H1 (cell line): ENCODE measurements around the gene CELF1. TPM values are rescaled to one million over a fixed set of nuclear protein-coding genes. Genes with fewer than 3 reads are reported as not detected.

Experiments used
- CTCF ChIA-PET: fragments of 300-600 bp; sonication (Branson Sonifier 250); formaldehyde crosslinking; loops from one replicate; lab custom pipeline; 2021; ENCODE audit not compliant: partially characterized antibody; lab: Charles Lee
- POLR2A ChIA-PET: fragments of 300-600 bp; sonication (Branson Sonifier 250); formaldehyde crosslinking; loops from one replicate; lab custom pipeline; 2021; ENCODE audit warnings: inconsistent platforms; ENCODE audit not compliant: partially characterized antibody; lab: Charles Lee
- DNase-seq, 2 experiments: peaks; one replicate each; pipeline versions ENCODE4 v3.0.0 to v3.0.0-alpha.2; 2010 to 2022; ENCODE audit warnings: low spot score in 2 of 2, low read depth in 1 of 2, mixed read lengths in 1 of 2
- FAIRE-seq: peaks from 2 replicates; lab custom pipeline; 2011; peaks lifted over from hg19 to GRCh38; lab: Jason Lieb, UNC
- H2AFZ ChIP-seq: 2 replicates; pipeline ENCODE4 v1.8.1; 2012; ENCODE audit warnings: low read length, inconsistent platforms
- H2AK5ac ChIP-seq: 2 replicates; pipeline ENCODE4 v1.6.1; 2013; ENCODE audit warnings: low read depth, low read length
- H2BK120ac ChIP-seq: replicated peaks from 2 replicates; pipeline ENCODE3; 2013; ENCODE audit warnings: low read depth, low read length, inconsistent platforms
- H2BK12ac ChIP-seq: 2 replicates; pipeline ENCODE4 v1.6.1; 2013; ENCODE audit warnings: low read depth, low read length
- H2BK15ac ChIP-seq: 2 replicates; pipeline ENCODE4 v1.6.1; 2013; ENCODE audit warnings: low read length
- H2BK20ac ChIP-seq: 2 replicates; pipeline ENCODE4 v1.6.1; 2013; ENCODE audit warnings: low read length
- H2BK5ac ChIP-seq: 2 replicates; pipeline ENCODE4 v1.6.1; 2013; ENCODE audit warnings: low read depth, low read length
- H3K14ac ChIP-seq: 2 replicates; pipeline ENCODE4 v1.6.1; 2013; ENCODE audit warnings: inconsistent platforms; ENCODE audit not compliant: insufficient read length
- H3K18ac ChIP-seq: 2 replicates; pipeline ENCODE4 v1.6.1; 2013; ENCODE audit warnings: low read length; ENCODE audit errors: extremely low read depth
- H3K23ac ChIP-seq: 2 replicates; pipeline ENCODE4 v1.6.1; 2013; ENCODE audit warnings: inconsistent platforms; ENCODE audit not compliant: insufficient read length
- H3K23me2 ChIP-seq: 2 replicates; pipeline ENCODE4 v1.6.1; 2013; ENCODE audit warnings: low read depth, low read length
- H3K27ac ChIP-seq: 2 replicates; pipeline ENCODE4 v1.6.1; 2011; ENCODE audit warnings: low read depth, low read length, inconsistent platforms
- H3K27me3 ChIP-seq, 4 experiments: replicated peaks in 1 of 4; 1 replicate in 1 of 4; 2 replicates in 3 of 4; pipeline versions ENCODE4 v1.6.1 to v1.8.1; 2011 to 2013; ENCODE audit warnings: low read length in 3 of 4, mild to moderate bottlenecking in 3 of 4, inconsistent platforms in 2 of 4, mixed read lengths in 2 of 4, moderate library complexity in 1 of 4; ENCODE audit not compliant: control insufficient read depth in 3 of 4, insufficient read depth in 3 of 4; ENCODE audit errors: extremely low read depth in 1 of 4
- H3K36me3 ChIP-seq, 4 experiments: 2 replicates each; pipeline versions ENCODE4 v1.6.1 to v1.8.1; 2011 to 2013; ENCODE audit warnings: mild to moderate bottlenecking in 4 of 4, low read length in 3 of 4, moderate library complexity in 2 of 4, control low read depth in 1 of 4, inconsistent platforms in 1 of 4; ENCODE audit not compliant: insufficient read depth in 4 of 4, control insufficient read depth in 2 of 4
- H3K4ac ChIP-seq: replicated peaks from 2 replicates; pipeline ENCODE3; 2013; ENCODE audit warnings: low read length, low read depth, mixed read lengths, inconsistent platforms; ENCODE audit not compliant: insufficient read length
- H3K4me1 ChIP-seq, 4 experiments: replicated peaks in 1 of 4; 1 replicate in 1 of 4; 2 replicates in 3 of 4; pipeline versions ENCODE4 v1.6.1 to v1.8.1; 2011 to 2013; ENCODE audit warnings: low read length in 3 of 4, inconsistent platforms in 2 of 4, mixed read lengths in 1 of 4; ENCODE audit not compliant: insufficient read depth in 4 of 4, control insufficient read depth in 3 of 4
- H3K4me2 ChIP-seq, 2 experiments: 2 replicates each; pipeline versions ENCODE4 v1.6.1 to v1.8.1; 2011 to 2013; ENCODE audit warnings: low read depth in 2 of 2, low read length in 2 of 2, control low read depth in 1 of 2, inconsistent platforms in 1 of 2, mild to moderate bottlenecking in 1 of 2; ENCODE audit not compliant: insufficient read depth in 1 of 2
- H3K4me3 ChIP-seq, 4 experiments: fragments of 200-600, 300-600 bp in 1 of 4; sonication (generic), shearing (Covaris generic), sonication (Bioruptor Twin) in 1 of 4; 2 replicates each; pipeline versions ENCODE4 v1.5.1 to v1.8.1; 2011 to 2016; ENCODE audit warnings: low read length in 4 of 4, low read depth in 3 of 4, control low read depth in 2 of 4, inconsistent platforms in 2 of 4, mild to moderate bottlenecking in 2 of 4, mixed read lengths in 1 of 4, moderate library complexity in 1 of 4; ENCODE audit not compliant: insufficient read depth in 2 of 4; ENCODE audit errors: extremely low read depth in 1 of 4
- H3K56ac ChIP-seq: replicated peaks from 2 replicates; pipeline ENCODE3; 2013; ENCODE audit warnings: low read depth, mild to moderate bottlenecking, mixed read lengths, low read length, inconsistent platforms; ENCODE audit not compliant: insufficient read length
- H3K79me1 ChIP-seq: 2 replicates; pipeline ENCODE4 v1.6.1; 2013; ENCODE audit warnings: low read depth, low read length, control low read depth
- H3K79me2 ChIP-seq, 2 experiments: 2 replicates each; pipeline versions ENCODE4 v1.6.1 to v1.8.1; 2012 to 2013; ENCODE audit warnings: low read length in 2 of 2, mild to moderate bottlenecking in 2 of 2, inconsistent platforms in 1 of 2; ENCODE audit not compliant: insufficient read depth in 2 of 2, control insufficient read depth in 1 of 2
- H3K9ac ChIP-seq, 4 experiments: replicated peaks in 1 of 4; 1 replicate in 1 of 4; 2 replicates in 3 of 4; pipeline versions ENCODE4 v1.6.1 to v1.8.1; 2011 to 2013; ENCODE audit warnings: low read depth in 3 of 4, low read length in 3 of 4, control low read depth in 2 of 4, mild to moderate bottlenecking in 2 of 4, moderate library complexity in 2 of 4, inconsistent platforms in 1 of 4; ENCODE audit errors: extremely low read depth in 1 of 4
- H3K9me3 ChIP-seq, 2 experiments: 2 replicates each; pipeline versions ENCODE4 v1.6.1 to v1.8.1; 2012 to 2013; ENCODE audit warnings: mild to moderate bottlenecking in 2 of 2, moderate library complexity in 2 of 2, control low read depth in 1 of 2, inconsistent platforms in 1 of 2, low read depth in 1 of 2, low read length in 1 of 2, mixed read lengths in 1 of 2; ENCODE audit not compliant: insufficient read depth in 2 of 2
- H4K20me1 ChIP-seq, 2 experiments: replicated peaks in 1 of 2; 2 replicates each; pipeline versions ENCODE3 to v1.8.1; 2011 to 2013; ENCODE audit warnings: inconsistent platforms in 2 of 2, low read length in 2 of 2, mild to moderate bottlenecking in 1 of 2; ENCODE audit not compliant: insufficient read depth in 2 of 2, control insufficient read depth in 1 of 2
- H4K5ac ChIP-seq: 2 replicates; pipeline ENCODE4 v1.6.1; 2013; ENCODE audit warnings: low read length, low read depth, mixed read lengths, inconsistent platforms; ENCODE audit not compliant: insufficient read length
- H4K8ac ChIP-seq: 2 replicates; pipeline ENCODE4 v1.8.0; 2013; ENCODE audit warnings: mild to moderate bottlenecking, moderate library complexity, low read length, inconsistent platforms; ENCODE audit not compliant: insufficient read depth; ENCODE audit errors: extremely low read depth
- H4K91ac ChIP-seq: replicated peaks from 2 replicates; pipeline ENCODE3; 2013; ENCODE audit warnings: low read length, mixed read lengths, inconsistent platforms; ENCODE audit not compliant: insufficient read length
- ATF3 ChIP-seq: IDR thresholded peaks from 2 replicates; pipeline ENCODE4 v1.6.1; 2011; ENCODE audit warnings: low read depth, mild to moderate bottlenecking, low read length; ENCODE audit not compliant: insufficient read depth
- CEBPB ChIP-seq: IDR thresholded peaks from 2 replicates; pipeline ENCODE4 v1.6.1; 2012; ENCODE audit warnings: low read depth, low read length
- KDM1A ChIP-seq: fragments of 200-600, 300-600 bp; sonication (generic); IDR thresholded peaks from 2 replicates; pipeline ENCODE4 v1.7.1; 2016; ENCODE audit warnings: mild to moderate bottlenecking, low read length, borderline replicate concordance
- POLR2AphosphoS5 ChIP-seq: IDR thresholded peaks from 2 replicates; pipeline ENCODE4 v1.6.1; 2011; ENCODE audit warnings: low read depth, low read length
- WGBS, 2 experiments: shearing (Covaris generic) in 1 of 2; methylation state at CpG; one replicate each; pipeline versions ENCODE4 v1.1.6 to v1.1.7; 2013 to 2015; ENCODE audit warnings: low lambda C conversion rate in 2 of 2, mixed read lengths in 2 of 2, inconsistent platforms in 1 of 2, low coverage in 1 of 2, missing lambda C conversion rate in 1 of 2; ENCODE audit not compliant: insufficient replicate concordance in 2 of 2, insufficient coverage in 1 of 2, insufficient read length in 1 of 2; ENCODE audit errors: extremely low coverage in 1 of 2, missing lambda C conversion rate in 1 of 2; 5-methylcytosine and 5-hydroxymethylcytosine counted together
- polyA plus RNA-seq, 7 experiments: library from polyadenylated mRNA; depleted of rRNA in 3 of 7; stranded (reverse) in 5 of 7; unstranded in 2 of 7; fragments of >200 nt in 5 of 7; fragments of 200-250 nt in 2 of 7; gene quantifications; 1 replicate in 5 of 7; 2 replicates in 1 of 7; 4 replicates in 1 of 7; pipeline versions ENCODE4 v1.2.1 to v1.2.3, GENCODE V29; 2011 to 2013; ENCODE audit warnings: missing spikeins in 2 of 7, mixed read lengths in 2 of 7
- total RNA-seq: library from RNA; stranded (reverse); fragmentation: NEBNext Ultra II Directional; extraction: Animal tissue kit (Norgen Biotek cat#: 25700); gene quantifications from 2 replicates; pipeline ENCODE4 v1.2.1, GENCODE V29; 2021

CELF1 gene
- total and polyA plus RNA-seq, 2 of the 8 experiments (the other 6 are each of a cell fraction or from before 2014, with no cell fraction given): 131 to 197 TPM

GRCh38 chr11:47533690-47534151 is 19.2 kb downstream of the CELF1 start:
- Histone ChIP-seq H3K9me3 (no peaks in the 10 kb centered on the region), H4K91ac (no peak overlapping the region), H2BK120ac (no peak overlapping the region), H3K56ac (no peak overlapping the region), H2BK15ac (no peak overlapping the region), H3K27me3 (no peaks in the 10 kb centered on the region), H2BK20ac (no peak overlapping the region), H2BK5ac (no peak overlapping the region), H4K5ac (no peak overlapping the region), H3K18ac (no peak overlapping the region), H3K27ac (no peak overlapping the region), H3K23me2 (no peaks in the 10 kb centered on the region), H3K9ac (no peak overlapping the region), H3K4ac (no peak overlapping the region), H3K14ac (no peak overlapping the region), H3K79me1 (no peaks in the 10 kb centered on the region), H3K4me2 (no peak overlapping the region), H4K20me1 (peaks cover 21 to 23% of the 10 kb centered on the region in 2 experiments), H2AFZ (no peak overlapping the region), H2AK5ac (no peak overlapping the region), H3K36me3 (peaks cover 0 to 8% (median 0%) of the 10 kb centered on the region in 4 experiments; a peak in 1 of 8 replicates), H4K8ac (no peak overlapping the region), H3K79me2 (peaks cover 23 to 99% of the 10 kb centered on the region in 2 experiments), H2BK12ac (no peak overlapping the region), H3K4me3 (no peak overlapping the region), H3K23ac (no peak overlapping the region), H3K4me1 (peaks cover 0 to under 1% (median 0%) of the 10 kb centered on the region in 4 experiments; a peak in 1 of 7 replicates)
- no peak for DNase-seq
- ChIA-PET POLR2A (interaction anchor here (0.7 to 3.1 kb wide), 5 partner anchors 10 to 24 kb away, joined by 3 to 11 read pairs (median 4); no protein-coding TSS in a partner anchor), CTCF (interaction anchor here (0.7 to 1.9 kb wide), 8 partner anchors 9 to 142 kb away, joined by 3 to 6 read pairs (median 4); no protein-coding TSS in a partner anchor)
- TF ChIP-seq KDM1A (no peak), CEBPB (0 out of 2 replicates have a peak, but pooled peaks have one; percentile 2), POLR2AphosphoS5 (no peak), ATF3 (no peak)
- FAIRE-seq: no peak
- WGBS, 2 experiments: 100% methylated on average over 2 of the region's 2 CpGs; no CpG with 5 or more reads in 1 of the 2 experiments
